ENCODE measurements around the gene CADM1. TPM values are rescaled to one million over a fixed set of nuclear protein-coding genes. Genes with fewer than 3 reads are reported as not detected.

Gene CADM1
- polyA plus RNA-seq, 1 donor (not counting 4 experiments of a cell fraction or from before 2014, with no cell fraction given), result 9.5 TPM

- Histone ChIP-seq H3K9me1 (ENCODE audit: control insufficient read depth, extremely low read depth, insufficient read depth, low read length) (no peaks in the 10 kb centered on the region), H3K27me3 (ENCODE audit: control insufficient read depth, extremely low read depth, insufficient read depth, low read length) (no peaks in the 10 kb centered on the region), H3K27ac (ENCODE audit: control insufficient read depth, insufficient read depth, low read length) (no peak overlapping the region), H2AFZ (ENCODE audit: control insufficient read depth, low read length) (no peak overlapping the region), H3K79me2 (ENCODE audit: control insufficient read depth, insufficient read depth, low read length) (no peaks in the 10 kb centered on the region), H4K20me1 (ENCODE audit: control insufficient read depth, extremely low read depth, insufficient read depth, low read length) (no peaks in the 10 kb centered on the region), H3K4me3 (ENCODE audit: control insufficient read depth in 2 of 3, extremely low read depth in 1 of 3, insufficient read depth in 2 of 3, low read depth in 1 of 3, low read length in 3 of 3) (no peak overlapping the region), H3K9me3 (ENCODE audit: control insufficient read depth, low read depth, low read length) (no peaks in the 10 kb centered on the region), H3K9ac (ENCODE audit: control insufficient read depth, extremely low read depth, insufficient read depth, low read length) (no peak overlapping the region), H3K4me2 (ENCODE audit: control insufficient read depth, extremely low read depth, insufficient read depth, low read depth, low read length) (no peak overlapping the region), H3K4me1 (ENCODE audit: control insufficient read depth, extremely low read depth, insufficient read depth, low read length) (no peaks in the 10 kb centered on the region), H3K36me3 (ENCODE audit: control insufficient read depth in 2 of 2, extremely low read depth in 1 of 2, insufficient read depth in 2 of 2, low read length in 2 of 2) (no peaks in the 10 kb centered on the region)
- FAIRE-seq, result no peak
- DNase-seq (ENCODE audit: low read depth, low spot score), result no peak
- no peak for TF ChIP-seq EZH2 (IDR thresholded peaks at IDR 0.05; ENCODE audit: low read length)
- TF ChIP-seq CTCF (optimal IDR thresholded peaks at IDR 0.05 in 1 of 3, IDR thresholded peaks at IDR 0.05 in 1 of 3, conservative IDR thresholded peaks at IDR 0.05 in 1 of 3; ENCODE audit: extremely low read depth in 1 of 3, insufficient read depth in 2 of 3, low read length in 3 of 3), result no peak
- dilution Hi-C loops (cut with MboI; ENCODE audit: extremely low pct_ligation_motif_present, low sequenced_read_pairs), result no loop called here
These were observed 229.2 kb downstream of the CADM1 start for GRCh38 chr11:115275045-115275444.

- no peaks in the 10 kb centered on the region for H3K4me1 ChIP-seq (ENCODE audit: control insufficient read depth, extremely low read depth, insufficient read depth, low read length)
- no peaks in the 10 kb centered on the region for H3K27me3 ChIP-seq (ENCODE audit: control insufficient read depth, extremely low read depth, insufficient read depth, low read length)
- dilution Hi-C loops (cut with MboI; ENCODE audit: extremely low pct_ligation_motif_present, low sequenced_read_pairs), result no loop called here
- no peak for FAIRE-seq
- H3K9me1 ChIP-seq (ENCODE audit: control insufficient read depth, extremely low read depth, insufficient read depth, low read length), result no peaks in the 10 kb centered on the region
- no peaks in the 10 kb centered on the region for H4K20me1 ChIP-seq (ENCODE audit: control insufficient read depth, extremely low read depth, insufficient read depth, low read length)
- H3K79me2 ChIP-seq (ENCODE audit: control insufficient read depth, insufficient read depth, low read length), result no peaks in the 10 kb centered on the region
- H3K27ac ChIP-seq (ENCODE audit: control insufficient read depth, insufficient read depth, low read length), result no peak overlapping the region
- DNase-seq (ENCODE audit: low read depth, low spot score), result no peak
- H3K36me3 ChIP-seq (ENCODE audit: control insufficient read depth in 2 of 2, extremely low read depth in 1 of 2, insufficient read depth in 2 of 2, low read length in 2 of 2), result no peaks in the 10 kb centered on the region
- no peaks in the 10 kb centered on the region for H3K9me3 ChIP-seq (ENCODE audit: control insufficient read depth, low read depth, low read length)
- no peak overlapping the region for H3K4me2 ChIP-seq (ENCODE audit: control insufficient read depth, extremely low read depth, insufficient read depth, low read depth, low read length)
- no peak overlapping the region for H3K4me3 ChIP-seq (ENCODE audit: control insufficient read depth in 2 of 3, extremely low read depth in 1 of 3, insufficient read depth in 2 of 3, low read depth in 1 of 3, low read length in 3 of 3)
- no peak overlapping the region for H2AFZ ChIP-seq (ENCODE audit: control insufficient read depth, low read length)
- H3K9ac ChIP-seq (ENCODE audit: control insufficient read depth, extremely low read depth, insufficient read depth, low read length), result no peak overlapping the region
- TF ChIP-seq EZH2 (IDR thresholded peaks at IDR 0.05; ENCODE audit: low read length) (no peak), CTCF (optimal IDR thresholded peaks at IDR 0.05 in 1 of 3, IDR thresholded peaks at IDR 0.05 in 1 of 3, conservative IDR thresholded peaks at IDR 0.05 in 1 of 3; ENCODE audit: extremely low read depth in 1 of 3, insufficient read depth in 2 of 3, low read length in 3 of 3) (no peak)
These were observed 231.3 kb downstream of the CADM1 start for GRCh38 chr11:115272925-115273324.

All from keratinocyte (primary cell).